ENCODE results near the gene C1orf74. TPM values are rescaled to one million over a fixed set of nuclear protein-coding genes. Genes with fewer than 3 reads are reported as not detected.

Gene C1orf74
- total RNA-seq, 2 experiments from 2014 or later = 3.7 to 4.3 TPM

DNA sequence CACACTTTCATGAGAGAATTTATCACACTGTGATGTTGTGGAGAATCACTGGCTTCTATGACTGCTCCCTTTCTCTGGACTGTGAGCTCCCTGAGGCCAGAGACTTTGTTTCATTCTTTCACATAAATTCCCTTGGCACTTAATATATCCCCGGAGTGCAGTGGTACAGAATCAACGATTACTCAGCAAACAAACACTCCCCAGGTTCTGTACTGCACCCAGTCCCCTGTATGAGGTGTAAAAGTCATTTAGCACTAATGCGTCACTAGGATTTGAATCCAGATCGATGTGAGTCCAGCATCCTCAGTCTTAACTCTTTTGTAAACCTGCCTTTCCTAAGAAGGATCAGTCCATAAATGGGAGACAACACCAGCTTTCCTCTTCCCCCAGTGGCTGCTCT, 36.6 kb upstream of the C1orf74 start:
- ATAC-seq (no peak), DNase-seq (no peak)
- no peaks in the 10 kb centered on the region for H3K9me3 Mint-ChIP-seq (ENCODE audit: low read depth)
- H3K36me3 Mint-ChIP-seq (ENCODE audit: low read depth) = no peaks in the 10 kb centered on the region
- intact Hi-C loops (cut with DNase I, micrococcal nuclease) = no loop called here
- no peak overlapping the region for H3K4me3 Mint-ChIP-seq
- ChIA-PET POLR2A (no interaction called here), CTCF (interaction anchor here (0.6 to 4.2 kb wide), 3 partner anchors 12 to 251 kb away, joined by 4 to 31 read pairs (median 10); no protein-coding TSS in a partner anchor)
- no peak overlapping the region for H3K27ac Mint-ChIP-seq
- peaks cover 17% of the 10 kb centered on the region for H3K27me3 Mint-ChIP-seq
- peaks cover 16% of the 10 kb centered on the region for H3K4me1 Mint-ChIP-seq

- intact Hi-C loops (cut with DNase I, micrococcal nuclease) = no loop called here
- Mint-ChIP-seq H3K27ac (no peak overlapping the region), H3K4me3 (no peak overlapping the region), H3K36me3 (ENCODE audit: low read depth) (no peaks in the 10 kb centered on the region), H3K9me3 (ENCODE audit: low read depth) (no peaks in the 10 kb centered on the region), H3K4me1 (peaks cover 24% of the 10 kb centered on the region), H3K27me3 (peaks cover 17% of the 10 kb centered on the region)
- ChIA-PET CTCF (interaction anchor here (0.8 to 1.0 kb wide), 4 partner anchors 9 to 250 kb away, joined by 3 to 4 read pairs (median 3); partner anchors contain the start of gene UTP25), POLR2A (no interaction called here)
- DNase-seq (no peak), ATAC-seq (no peak)
Measured at GRCh38 chr1:209819058-209819457, 34.7 kb upstream of the C1orf74 start.

GRCh38 chr1:209817691-209818090, 33.3 kb upstream of the C1orf74 start:
- CTCF ChIA-PET = interaction anchor here (0.6 kb wide), 2 partner anchors 10 to 22 kb away, joined by 3 read pairs; partner anchors contain the start of gene UTP25
- H3K4me3 Mint-ChIP-seq = no peak overlapping the region
- H3K36me3 Mint-ChIP-seq (ENCODE audit: low read depth) = no peaks in the 10 kb centered on the region
- peaks cover 13% of the 10 kb centered on the region for H3K27me3 Mint-ChIP-seq
- peaks cover 14% of the 10 kb centered on the region for H3K4me1 Mint-ChIP-seq
- no peak for ATAC-seq
- no peak overlapping the region for H3K27ac Mint-ChIP-seq
- intact Hi-C loops (cut with DNase I, micrococcal nuclease) = no loop called here
- POLR2A ChIA-PET = no interaction called here
- DNase-seq = no peak
- H3K9me3 Mint-ChIP-seq (ENCODE audit: low read depth) = no peaks in the 10 kb centered on the region

DNA sequence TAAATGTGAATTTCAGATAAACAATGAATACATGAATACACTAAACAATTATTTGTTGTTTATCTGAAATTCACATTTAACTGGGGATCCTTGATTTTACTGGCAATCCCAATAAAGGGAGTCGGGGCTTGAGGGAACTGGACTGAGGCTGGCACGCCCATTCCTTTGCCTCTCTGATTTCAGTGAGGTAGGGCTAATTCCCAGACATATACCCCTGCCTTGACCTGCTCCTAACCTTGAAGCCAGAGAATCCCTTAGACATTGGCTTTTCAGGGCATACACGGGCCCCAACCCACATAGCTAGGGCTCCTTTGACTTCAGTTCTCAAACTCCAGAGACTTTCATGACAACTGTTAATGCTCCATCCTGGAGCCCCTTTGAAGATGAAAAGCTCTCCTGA, 32.6 kb upstream of the C1orf74 start:
- H3K4me3 Mint-ChIP-seq = no peak overlapping the region
- peaks cover 11% of the 10 kb centered on the region for H3K27me3 Mint-ChIP-seq
- no peaks in the 10 kb centered on the region for H3K9me3 Mint-ChIP-seq (ENCODE audit: low read depth)
- H3K36me3 Mint-ChIP-seq (ENCODE audit: low read depth) = no peaks in the 10 kb centered on the region
- DNase-seq (no peak), ATAC-seq (no peak)
- peaks cover 12% of the 10 kb centered on the region for H3K4me1 Mint-ChIP-seq
- ChIA-PET CTCF (interaction anchor here (0.6 kb wide), 1 partner anchor 11 kb away, joined by 3 read pairs; the partner anchor contains the start of gene UTP25), POLR2A (no interaction called here)
- no peak overlapping the region for H3K27ac Mint-ChIP-seq
- intact Hi-C loops (cut with DNase I, micrococcal nuclease) = no loop called here

DNA sequence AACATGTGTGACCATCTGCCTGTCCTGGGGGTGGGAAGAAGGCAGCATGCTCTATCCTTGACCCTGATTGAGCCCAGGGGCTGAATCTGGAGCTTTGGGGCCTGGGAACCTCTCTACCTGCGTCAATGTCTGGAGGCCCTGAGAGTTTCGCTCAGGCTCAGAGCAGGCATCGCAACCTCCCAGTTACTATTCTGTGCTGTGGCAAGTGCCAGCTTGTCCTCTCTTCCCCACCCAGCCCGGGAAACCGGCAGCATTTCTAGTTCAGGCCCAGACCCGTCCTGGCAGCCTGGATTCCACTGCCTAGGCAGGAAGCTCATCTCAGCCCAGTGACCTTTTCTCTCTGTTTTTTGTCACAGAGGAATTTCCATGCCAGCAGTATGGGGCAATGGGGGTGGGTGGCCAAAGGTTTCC, 31.6 kb upstream of the C1orf74 start:
- H3K27me3 Mint-ChIP-seq = peaks cover 5% of the 10 kb centered on the region
- H3K4me1 Mint-ChIP-seq = peaks cover 12% of the 10 kb centered on the region
- no peak for DNase-seq
- H3K9me3 Mint-ChIP-seq (ENCODE audit: low read depth) = no peaks in the 10 kb centered on the region
- CTCF ChIA-PET = interaction anchor here (0.9 to 4.7 kb wide), 7 partner anchors 8 to 21 kb away, joined by 3 to 45 read pairs (median 4); partner anchors contain the start of gene UTP25
- intact Hi-C loops (cut with DNase I, micrococcal nuclease) = no loop called here
- H3K27ac Mint-ChIP-seq = peak overlapping the region; percentile 76
- H3K36me3 Mint-ChIP-seq (ENCODE audit: low read depth) = no peaks in the 10 kb centered on the region
- POLR2A ChIA-PET = interaction anchor here (0.6 kb wide), 1 partner anchor 1686 kb away, joined by 3 read pairs; no protein-coding TSS in a partner anchor
- H3K4me3 Mint-ChIP-seq = no peak overlapping the region
- ATAC-seq = no peak

DNA sequence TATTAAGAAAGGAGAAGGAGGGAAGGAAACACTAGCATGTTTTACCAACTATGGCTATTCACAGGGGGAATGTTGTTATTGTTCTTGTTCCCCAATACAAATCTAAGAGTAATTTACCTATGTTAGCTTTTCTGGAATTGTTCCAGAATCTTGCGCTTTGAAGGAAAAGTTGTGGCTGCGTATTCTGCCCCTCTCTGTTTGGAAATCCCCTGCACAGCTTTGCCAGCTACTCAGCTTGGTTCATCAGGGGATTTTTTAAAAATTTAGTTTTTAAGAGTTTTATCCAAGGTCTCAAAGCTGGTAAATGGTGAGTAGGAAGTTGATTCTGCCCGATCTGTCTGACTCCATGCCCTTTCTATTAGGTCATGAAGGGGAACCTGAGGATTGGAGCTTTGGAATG, 31.1 kb upstream of the C1orf74 start:
- H3K27me3 Mint-ChIP-seq = peaks cover 3% of the 10 kb centered on the region
- H3K36me3 Mint-ChIP-seq (ENCODE audit: low read depth) = no peaks in the 10 kb centered on the region
- H3K4me3 Mint-ChIP-seq = no peak overlapping the region
- POLR2A ChIA-PET = interaction anchor here (0.6 kb wide), 1 partner anchor 1687 kb away, joined by 3 read pairs; no protein-coding TSS in a partner anchor
- DNase-seq (no peak), ATAC-seq (no peak)
- H3K27ac Mint-ChIP-seq = peak overlapping the region; percentile 48
- intact Hi-C loops (cut with DNase I, micrococcal nuclease) = no loop called here
- peaks cover 12% of the 10 kb centered on the region for H3K4me1 Mint-ChIP-seq
- H3K9me3 Mint-ChIP-seq (ENCODE audit: low read depth) = no peaks in the 10 kb centered on the region
- CTCF ChIA-PET = interaction anchor here (1.0 to 4.7 kb wide), 7 partner anchors 9 to 46 kb away, joined by 3 to 45 read pairs (median 4); partner anchors contain the start of gene UTP25

GRCh38 chr1:209813902-209814301, 29.5 kb upstream of the C1orf74 start:
- intact Hi-C loops (cut with DNase I, micrococcal nuclease) = no loop called here
- no peaks in the 10 kb centered on the region for H3K9me3 Mint-ChIP-seq (ENCODE audit: low read depth)
- H3K27me3 Mint-ChIP-seq = peaks cover 2% of the 10 kb centered on the region
- CTCF ChIA-PET = interaction anchor here (4.7 kb wide), 1 partner anchor 10 kb away, joined by 45 read pairs; no protein-coding TSS in a partner anchor
- ATAC-seq (no peak), DNase-seq (no peak)
- no peak overlapping the region for H3K4me3 Mint-ChIP-seq
- H3K4me1 Mint-ChIP-seq = peaks cover 12% of the 10 kb centered on the region
- H3K36me3 Mint-ChIP-seq (ENCODE audit: low read depth) = no peaks in the 10 kb centered on the region
- POLR2A ChIA-PET = no interaction called here
- H3K27ac Mint-ChIP-seq = no peak overlapping the region

- DNase-seq (no peak), ATAC-seq (no peak)
- no peaks in the 10 kb centered on the region for H3K36me3 Mint-ChIP-seq (ENCODE audit: low read depth)
- no peaks in the 10 kb centered on the region for H3K9me3 Mint-ChIP-seq (ENCODE audit: low read depth)
- ChIA-PET POLR2A (no interaction called here), CTCF (interaction anchor here (0.7 to 4.4 kb wide), 2 partner anchors 8 to 12 kb away, joined by 3 to 31 read pairs; no protein-coding TSS in a partner anchor)
- H3K27ac Mint-ChIP-seq = no peak overlapping the region
- intact Hi-C loops (cut with DNase I, micrococcal nuclease) = no loop called here
- H3K27me3 Mint-ChIP-seq = no peaks in the 10 kb centered on the region
- H3K4me1 Mint-ChIP-seq = peaks cover 14% of the 10 kb centered on the region
- no peak overlapping the region for H3K4me3 Mint-ChIP-seq
Measured at GRCh38 chr1:209810783-209811182, 26.4 kb upstream of the C1orf74 start.

GRCh38 chr1:209809611-209810010, 25.3 kb upstream of the C1orf74 start:
- no peaks in the 10 kb centered on the region for H3K36me3 Mint-ChIP-seq (ENCODE audit: low read depth)
- intact Hi-C loops (cut with DNase I, micrococcal nuclease) = no loop called here
- CTCF ChIA-PET = interaction anchor here (4.4 kb wide), 1 partner anchor 13 kb away, joined by 31 read pairs; no protein-coding TSS in a partner anchor
- POLR2A ChIA-PET = no interaction called here
- DNase-seq (no peak), ATAC-seq (no peak)
- H3K4me3 Mint-ChIP-seq = no peak overlapping the region
- H3K27me3 Mint-ChIP-seq = peaks cover 5% of the 10 kb centered on the region
- no peaks in the 10 kb centered on the region for H3K9me3 Mint-ChIP-seq (ENCODE audit: low read depth)
- H3K4me1 Mint-ChIP-seq = peaks cover 11% of the 10 kb centered on the region
- H3K27ac Mint-ChIP-seq = no peak overlapping the region

GRCh38 chr1:209808059-209808581, 23.8 kb upstream of the C1orf74 start:
- no peak overlapping the region for H3K4me3 Mint-ChIP-seq
- intact Hi-C loops (cut with DNase I, micrococcal nuclease) = no loop called here
- no peak for DNase-seq
- peaks cover 12% of the 10 kb centered on the region for H3K27me3 Mint-ChIP-seq
- no peaks in the 10 kb centered on the region for H3K36me3 Mint-ChIP-seq (ENCODE audit: low read depth)
- ChIA-PET CTCF (interaction anchor here (0.7 to 4.4 kb wide), 6 partner anchors 8 to 236 kb away, joined by 3 to 31 read pairs (median 4); no protein-coding TSS in a partner anchor), POLR2A (no interaction called here)
- no peak overlapping the region for H3K27ac Mint-ChIP-seq
- peaks cover 14% of the 10 kb centered on the region for H3K4me1 Mint-ChIP-seq
- ATAC-seq = no peak
- no peaks in the 10 kb centered on the region for H3K9me3 Mint-ChIP-seq (ENCODE audit: low read depth)

DNA sequence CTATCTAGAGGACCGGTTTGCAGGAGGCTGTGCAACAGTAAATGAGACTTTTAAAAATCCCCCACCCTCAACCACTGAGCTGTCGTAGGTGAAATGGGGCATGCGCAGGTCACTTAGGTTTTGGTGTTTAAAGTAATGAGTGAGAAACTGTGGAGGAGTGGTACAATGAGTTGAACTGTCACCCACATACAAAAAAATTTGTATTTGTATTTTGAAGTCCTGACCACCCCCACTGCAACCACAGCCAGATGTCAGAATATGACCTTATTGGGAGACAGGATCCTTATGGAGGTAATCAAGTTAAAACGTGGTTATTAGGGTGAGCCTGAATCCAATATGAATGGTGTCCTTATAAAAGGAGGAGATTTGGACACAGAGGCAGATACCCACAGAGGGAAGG, 23.1 kb upstream of the C1orf74 start:
- CTCF ChIA-PET = interaction anchor here (0.9 to 4.4 kb wide), 4 partner anchors 9 to 59 kb away, joined by 3 to 31 read pairs (median 4); no protein-coding TSS in a partner anchor
- DNase-seq (no peak), ATAC-seq (peak; percentile 20)
- H3K27me3 Mint-ChIP-seq = peaks cover 13% of the 10 kb centered on the region
- POLR2A ChIA-PET = no interaction called here
- peaks cover 14% of the 10 kb centered on the region for H3K4me1 Mint-ChIP-seq
- no peaks in the 10 kb centered on the region for H3K9me3 Mint-ChIP-seq (ENCODE audit: low read depth)
- no peak overlapping the region for H3K4me3 Mint-ChIP-seq
- no peaks in the 10 kb centered on the region for H3K36me3 Mint-ChIP-seq (ENCODE audit: low read depth)
- H3K27ac Mint-ChIP-seq = no peak overlapping the region
- intact Hi-C loops (cut with DNase I, micrococcal nuclease) = no loop called here
